RWPE2 (cell line): ENCODE measurements around the gene NATD1.

Experiments
- ATAC-seq: fragments of 200-7000 bp; cut with Tn5 transposase; 3 replicates; pipeline ENCODE4 v1.9.1; 2021; ENCODE audit warnings: low read depth
- DNase-seq: peaks from one replicate; pipeline ENCODE4 v3.0.0-alpha.2; 2020; ENCODE audit warnings: low spot score
- H3K27ac ChIP-seq: fragments of 450-650 bp; 2 replicates; pipeline ENCODE4 v1.5.1; 2017; ENCODE audit warnings: mild to moderate bottlenecking; ENCODE audit not compliant: poor library complexity, severe bottlenecking
- H3K27me3 ChIP-seq: fragments of 250-450 bp; sonication (Bioruptor Pico); 2 replicates; pipeline ENCODE4 v1.5.1; 2021; ENCODE audit warnings: mild to moderate bottlenecking, moderate library complexity; ENCODE audit not compliant: insufficient read depth, poor library complexity, severe bottlenecking
- H3K36me3 ChIP-seq: fragments of 250-450 bp; sonication (Bioruptor Pico); 2 replicates; pipeline ENCODE4 v1.5.1; 2020; ENCODE audit warnings: low read depth, mild to moderate bottlenecking, moderate library complexity
- H3K4me1 ChIP-seq: fragments of 250-450 bp; sonication (Bioruptor Pico); 2 replicates; pipeline ENCODE4 v1.5.1; 2021; ENCODE audit warnings: mild to moderate bottlenecking, moderate library complexity; ENCODE audit not compliant: insufficient read depth, poor library complexity, severe bottlenecking
- H3K4me3 ChIP-seq: fragments of 250-450 bp; sonication (Bioruptor Pico); 2 replicates; pipeline ENCODE4 v1.5.1; 2021; ENCODE audit warnings: mild to moderate bottlenecking, moderate library complexity; ENCODE audit not compliant: severe bottlenecking
- H3K9me3 ChIP-seq: fragments of 250-450 bp; sonication (Bioruptor Pico); 2 replicates; pipeline ENCODE4 v1.5.1; 2021; ENCODE audit warnings: mild to moderate bottlenecking, moderate library complexity; ENCODE audit not compliant: severe bottlenecking
- CTCF ChIP-seq: fragments of 450-650 bp; IDR thresholded peaks from one replicate; pipeline ENCODE4 v1.5.1; 2017; ENCODE audit warnings: mild to moderate bottlenecking, moderate library complexity; ENCODE audit not compliant: poor library complexity, severe bottlenecking

Gene NATD1

GRCh38 chr17:21191698-21192097, 61.5 kb downstream of the NATD1 start:
- Histone ChIP-seq H3K27me3 (no peaks in the 10 kb centered on the region), H3K27ac (no peak overlapping the region), H3K9me3 (no peaks in the 10 kb centered on the region), H3K4me1 (no peaks in the 10 kb centered on the region), H3K4me3 (no peak overlapping the region), H3K36me3 (peaks cover 6% of the 10 kb centered on the region)
- DNase-seq (no peak), ATAC-seq (no peak)
- no peak for TF ChIP-seq CTCF

GRCh38 chr17:21190078-21190477, 63.1 kb downstream of the NATD1 start:
- no peak overlapping the region for H3K27ac ChIP-seq
- H3K27me3 ChIP-seq, result no peaks in the 10 kb centered on the region
- DNase-seq, result no peak
- H3K9me3 ChIP-seq, result no peaks in the 10 kb centered on the region
- H3K4me1 ChIP-seq, result no peaks in the 10 kb centered on the region
- no peak for ATAC-seq
- no peak for TF ChIP-seq CTCF
- no peak overlapping the region for H3K4me3 ChIP-seq
- peaks cover 9% of the 10 kb centered on the region for H3K36me3 ChIP-seq

- TF ChIP-seq CTCF, result no peak
- Histone ChIP-seq H3K9me3 (no peaks in the 10 kb centered on the region), H3K36me3 (peaks cover 16% of the 10 kb centered on the region), H3K27ac (no peak overlapping the region), H3K4me3 (no peak overlapping the region), H3K4me1 (no peaks in the 10 kb centered on the region), H3K27me3 (no peaks in the 10 kb centered on the region)
- no peak for ATAC-seq
- no peak for DNase-seq
These were observed 63.8 kb downstream of the NATD1 start for GRCh38 chr17:21189361-21189760.
